Fibroblast of gingiva (primary cell): Measurements from ENCODE around the gene UTP14C.
"Not testable (repeated sequence)": the region's sequence is repeated elsewhere in the genome, so short reads cannot be mapped to it uniquely, and the experiment has no call there.

Experiments used
- DNase-seq: peaks from one replicate; pipeline ENCODE4 v3.0.0-alpha.2; 2011; ENCODE audit warnings: low read depth

The UTP14C gene, protein sequence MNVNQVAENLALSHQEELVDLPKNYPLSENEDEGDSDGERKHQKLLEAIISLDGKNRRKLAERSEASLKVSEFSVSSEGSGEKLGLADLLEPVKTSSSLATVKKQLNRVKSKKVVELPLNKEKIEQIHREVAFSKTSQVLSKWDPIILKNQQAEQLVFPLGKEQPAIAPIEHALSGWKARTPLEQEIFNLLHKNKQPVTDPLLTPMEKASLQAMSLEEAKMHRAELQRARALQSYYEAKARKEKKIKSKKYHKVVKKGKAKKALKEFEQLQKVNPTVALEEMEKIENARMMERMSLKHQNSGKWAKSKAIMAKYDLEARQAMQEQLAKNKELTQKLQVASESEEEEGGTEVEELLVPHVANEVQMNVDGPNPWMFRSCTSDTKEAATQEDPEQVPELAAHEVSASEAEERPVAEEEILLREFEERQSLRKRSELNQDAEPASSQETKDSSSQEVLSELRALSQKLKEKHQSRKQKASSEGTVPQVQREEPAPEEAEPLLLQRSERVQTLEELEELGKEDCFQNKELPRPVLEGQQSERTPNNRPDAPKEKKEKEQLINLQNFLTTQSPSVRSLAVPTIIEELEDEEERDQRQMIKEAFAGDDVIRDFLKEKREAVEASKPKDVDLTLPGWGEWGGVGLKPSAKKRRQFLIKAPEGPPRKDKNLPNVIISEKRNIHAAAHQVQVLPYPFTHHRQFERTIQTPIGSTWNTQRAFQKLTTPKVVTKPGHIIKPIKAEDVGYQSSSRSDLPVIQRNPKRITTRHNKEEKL

DNA sequence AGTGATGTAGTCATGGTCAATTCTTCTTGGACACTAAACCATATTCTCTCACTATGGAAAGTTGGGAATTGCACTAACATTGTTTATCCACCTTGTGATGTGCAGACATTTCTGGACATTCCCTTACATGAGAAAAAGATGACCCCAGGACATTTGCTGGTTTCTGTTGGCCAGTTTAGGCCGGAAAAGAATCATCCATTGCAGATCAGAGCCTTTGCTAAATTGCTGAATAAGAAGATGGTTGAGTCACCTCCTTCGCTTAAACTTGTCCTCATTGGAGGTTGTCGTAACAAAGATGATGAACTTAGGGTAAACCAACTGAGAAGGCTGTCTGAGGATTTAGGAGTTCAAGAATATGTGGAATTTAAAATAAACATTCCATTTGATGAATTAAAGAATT, at the start of gene UTP14C:
Gene UTP14C, plus strand, starts transcription at position 211 of the 400 bp plus-strand sequence. CDS start 4,114 bp downstream, outside the sequence.
- no peak for DNase-seq

DNA sequence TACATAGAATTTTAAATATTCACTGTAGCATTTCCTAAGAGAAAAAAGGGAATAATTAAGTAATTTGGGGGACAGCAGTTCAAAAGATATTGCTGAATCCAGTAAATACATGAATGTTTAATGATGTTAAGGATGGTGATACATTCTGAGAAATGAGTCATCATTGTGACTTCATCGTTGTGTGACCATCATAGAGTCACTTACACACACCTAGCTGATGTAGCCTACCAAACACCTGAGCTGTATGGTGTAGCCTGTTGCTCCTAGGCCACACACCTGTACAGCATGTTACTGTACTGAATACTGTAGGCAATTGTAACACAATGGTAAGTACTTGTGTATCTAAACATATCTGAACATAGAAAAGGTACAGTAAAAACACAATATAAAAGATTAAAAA, 48.1 kb upstream of the UTP14C start:
- no peak for DNase-seq

DNA sequence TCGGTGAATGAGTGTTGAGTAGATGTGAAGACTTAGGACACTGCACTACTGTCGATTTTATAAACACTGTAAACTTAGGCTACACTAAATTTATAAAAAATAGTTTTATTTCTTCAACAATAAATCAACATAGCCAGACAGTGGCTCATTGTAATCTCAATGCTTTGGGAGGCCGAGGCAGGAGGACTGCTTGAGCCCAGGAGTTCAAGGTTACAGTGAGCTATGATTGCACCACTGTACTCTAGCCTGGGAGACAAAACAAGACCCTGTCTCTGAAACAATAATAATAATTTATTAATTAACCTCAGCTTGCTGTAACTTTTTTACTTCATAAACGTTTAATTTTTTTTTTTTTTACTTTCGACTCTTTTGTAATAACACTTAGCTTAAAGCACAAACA, 47.6 kb upstream of the UTP14C start:
- DNase-seq = no peak

DNA sequence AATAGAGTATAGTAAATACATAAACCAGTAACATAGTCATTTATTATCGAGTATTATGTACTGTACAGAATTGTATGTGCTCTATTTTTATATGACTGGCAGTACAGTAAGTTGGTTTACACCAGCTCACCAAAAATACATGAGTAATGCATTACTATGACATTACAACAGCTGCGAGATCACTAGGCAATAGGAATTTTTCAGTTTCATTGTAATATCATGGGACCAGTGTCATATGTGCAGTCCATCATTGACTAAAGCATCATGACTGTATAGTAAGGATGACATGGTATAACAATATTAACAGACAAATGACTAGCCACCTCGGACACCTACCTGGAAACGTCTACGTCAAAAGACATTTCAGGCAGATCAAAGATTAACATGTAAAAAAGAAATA, 46.9 kb upstream of the UTP14C start:
- DNase-seq = no peak

DNA sequence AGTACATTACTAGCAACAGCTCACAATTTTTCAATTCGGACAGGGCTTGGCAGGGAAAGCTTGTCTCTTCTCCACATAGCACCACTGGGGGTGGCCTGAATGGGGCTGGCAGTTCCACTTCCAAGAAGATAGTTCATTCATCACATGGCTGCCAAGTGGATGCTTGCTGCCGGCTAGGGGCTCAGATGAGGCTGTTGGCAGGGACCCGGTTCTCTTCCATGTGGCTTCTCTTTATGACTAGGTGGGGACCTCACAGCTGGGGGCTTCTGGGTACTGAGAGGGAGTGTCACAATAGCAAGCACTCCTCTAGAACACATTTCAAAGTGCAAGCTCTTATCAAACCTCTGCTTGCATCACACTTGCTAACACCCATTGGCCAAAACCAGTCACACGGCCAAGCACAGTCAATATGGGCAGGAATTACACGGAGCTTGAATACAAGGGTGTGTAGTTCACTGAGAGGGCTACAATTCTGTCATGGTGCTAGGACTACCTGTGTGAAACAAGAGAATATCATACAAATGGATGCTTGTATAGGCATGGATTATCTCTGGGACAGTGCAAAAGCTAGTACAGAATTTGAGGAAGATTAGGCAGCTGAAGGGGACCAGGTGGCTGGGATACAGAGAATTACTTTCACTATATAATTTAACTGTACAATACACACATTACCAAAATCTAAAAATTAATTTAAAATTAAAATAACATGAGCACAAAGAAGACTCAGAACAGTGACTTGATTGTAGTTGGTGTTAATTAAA, 45.5 kb upstream of the UTP14C start:
- DNase-seq = no peak

DNA sequence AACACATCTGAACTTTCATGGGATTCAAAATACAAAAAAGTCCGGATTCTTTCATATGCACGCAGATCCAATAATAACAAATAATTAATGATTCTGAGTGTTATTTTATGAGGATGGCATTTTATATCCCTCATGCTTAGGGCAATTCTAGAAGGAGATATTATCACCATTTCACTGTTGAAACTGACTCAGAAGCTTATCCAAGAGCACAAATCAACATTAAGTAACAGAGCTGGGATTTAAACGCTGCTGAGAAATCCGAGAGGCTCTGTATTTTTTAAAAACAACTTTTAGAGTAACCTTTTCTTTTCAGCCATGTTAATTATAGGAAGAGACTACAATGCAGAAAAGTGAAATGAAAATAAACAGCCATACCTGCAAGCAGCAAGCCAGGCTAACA, 43.6 kb upstream of the UTP14C start:
- no peak for DNase-seq

DNA sequence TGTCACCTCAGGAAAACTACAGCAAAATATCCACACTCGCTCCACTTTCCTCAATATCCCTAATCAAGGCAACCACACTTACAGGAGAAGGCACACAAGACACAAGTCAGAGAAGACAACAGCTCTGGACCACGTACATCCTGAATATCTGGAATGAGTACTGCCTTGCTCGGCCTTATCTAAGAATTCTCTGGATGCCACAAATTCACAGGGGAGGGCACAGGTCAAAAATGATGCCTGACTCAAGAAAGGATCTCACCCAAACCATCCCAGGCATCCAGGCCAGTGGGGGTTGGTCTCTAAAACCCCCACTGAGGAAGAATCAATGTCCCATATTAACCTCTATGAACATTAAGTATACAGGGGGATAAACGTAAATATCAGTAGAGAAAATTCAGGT, 43.1 kb upstream of the UTP14C start:
- DNase-seq = no peak

DNA sequence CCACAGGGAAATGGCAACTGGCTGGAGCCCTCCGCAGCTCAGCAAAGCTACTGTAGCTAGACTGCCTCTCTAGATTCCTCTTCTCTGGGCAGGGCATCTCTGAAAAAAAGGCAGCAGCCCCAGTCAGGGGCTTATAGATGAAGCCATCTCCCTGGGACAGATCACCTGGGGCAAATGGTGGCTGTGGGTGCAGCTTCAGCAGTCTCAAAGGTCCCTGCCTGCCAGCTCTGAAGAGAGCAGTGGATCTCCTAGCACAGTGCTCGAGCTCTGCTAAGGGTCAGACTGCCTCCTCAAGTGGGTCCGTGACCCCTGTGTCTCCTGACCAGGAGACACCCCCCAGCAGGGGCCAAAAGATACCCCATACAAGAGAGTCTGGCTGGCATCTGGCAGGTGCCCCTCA, 41.2 kb upstream of the UTP14C start:
- not testable (repeated sequence) for DNase-seq

DNA sequence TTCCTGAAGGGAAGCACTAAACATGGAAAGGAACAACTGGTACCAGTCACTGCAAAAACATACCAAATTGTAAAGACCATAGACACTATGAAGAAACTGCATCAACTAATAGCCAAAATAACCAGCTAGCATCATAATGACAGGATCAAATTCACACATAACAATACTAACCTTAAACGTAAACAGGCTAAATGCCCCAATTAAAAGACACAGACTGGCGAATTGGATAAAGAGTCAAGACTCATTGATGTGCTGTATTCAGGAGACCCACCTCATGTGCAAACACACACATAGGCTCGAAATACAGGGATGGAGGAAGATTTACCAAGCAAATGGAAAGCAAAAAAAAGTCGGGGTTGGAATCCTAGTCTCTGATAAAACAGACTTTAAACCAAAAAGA, 39.6 kb upstream of the UTP14C start:
- DNase-seq = not testable (repeated sequence)

DNA sequence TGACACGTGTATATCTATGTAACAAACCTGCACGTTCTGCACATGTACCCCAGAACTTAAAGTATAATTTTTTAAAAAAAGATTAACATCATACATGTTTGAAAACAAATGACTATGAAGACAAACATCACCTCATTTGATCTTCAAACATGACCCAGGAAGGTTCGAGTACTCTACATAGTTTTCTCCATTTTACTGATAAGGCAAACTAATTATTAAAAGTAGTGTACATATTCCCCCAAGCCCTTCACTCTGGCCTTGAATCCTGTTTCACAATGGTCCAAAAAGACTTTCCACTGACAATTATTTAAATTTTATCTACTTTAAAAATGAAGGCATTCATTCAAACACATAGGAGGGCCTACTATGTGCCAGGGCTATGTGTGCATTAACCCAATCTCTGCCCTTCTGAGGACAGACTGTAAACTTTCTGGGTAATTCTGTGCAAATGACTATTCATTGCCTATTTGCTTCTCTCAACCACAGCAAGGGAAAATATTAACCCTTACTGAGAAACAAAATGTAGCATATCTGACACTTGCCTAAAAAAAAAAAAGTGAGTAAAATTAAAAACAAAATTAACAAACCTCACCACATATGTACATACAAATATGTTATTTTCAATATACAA, 35.4 kb upstream of the UTP14C start:
- DNase-seq = no peak

DNA sequence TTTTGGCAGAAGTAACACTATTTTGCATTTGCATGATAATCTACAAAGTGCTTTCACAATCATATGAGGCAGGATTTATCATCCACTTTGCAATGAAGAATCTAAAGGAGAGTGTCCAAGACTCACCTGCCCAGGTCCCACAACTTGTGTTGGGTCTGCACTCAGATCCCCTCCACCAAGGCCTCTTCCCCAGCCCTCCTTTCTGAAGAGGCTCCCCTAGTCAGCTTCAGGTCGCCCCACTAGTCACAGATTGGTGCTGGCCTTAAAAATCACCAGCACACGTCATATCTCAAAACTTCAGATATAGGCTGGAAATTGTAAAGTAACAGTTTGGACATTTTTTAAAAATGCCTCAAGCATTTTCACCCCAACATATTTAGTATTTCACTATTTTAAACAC, 30.8 kb upstream of the UTP14C start:
- no peak for DNase-seq

DNA sequence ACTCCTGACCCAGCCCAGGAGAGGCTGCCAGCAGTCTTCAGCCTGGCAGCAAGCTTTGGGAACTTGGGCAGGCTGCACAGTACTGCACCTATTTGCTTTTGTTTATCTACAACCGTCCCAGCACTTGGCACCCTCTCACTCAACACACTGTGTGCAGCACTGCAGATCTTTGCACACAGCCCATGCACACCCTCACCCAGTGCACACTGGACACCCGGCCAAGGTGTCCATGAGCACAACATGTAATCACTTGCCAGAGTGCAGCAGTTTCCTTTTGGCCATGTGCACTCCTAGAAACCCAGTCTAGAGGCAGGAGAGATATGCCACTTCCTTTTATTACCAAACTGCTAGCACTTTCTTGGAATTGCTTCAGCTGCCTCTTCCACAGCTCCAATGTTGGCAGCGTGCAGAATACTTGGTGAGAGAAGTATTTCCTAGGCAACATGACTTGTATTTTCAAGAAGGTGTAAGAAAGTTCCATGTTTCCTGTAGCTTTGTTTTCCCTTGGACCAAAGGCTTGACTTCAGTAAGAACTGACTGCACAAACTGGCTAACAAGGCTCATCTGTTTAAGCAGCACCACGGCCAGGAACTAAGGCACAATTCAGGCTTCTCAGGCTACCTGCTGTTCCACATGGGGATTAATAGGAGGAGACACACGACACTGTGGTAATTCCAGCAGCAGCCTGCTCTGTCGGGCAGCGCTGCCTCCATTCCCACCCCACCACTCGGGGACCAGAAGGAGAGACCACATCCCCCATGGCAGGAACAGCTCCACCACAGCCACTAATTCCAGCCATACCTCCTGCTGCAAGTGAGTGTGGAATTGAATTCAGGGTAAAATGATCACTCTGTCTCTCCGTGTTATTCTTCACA, 28.6 kb upstream of the UTP14C start:
- peak; percentile 24 for DNase-seq

DNA sequence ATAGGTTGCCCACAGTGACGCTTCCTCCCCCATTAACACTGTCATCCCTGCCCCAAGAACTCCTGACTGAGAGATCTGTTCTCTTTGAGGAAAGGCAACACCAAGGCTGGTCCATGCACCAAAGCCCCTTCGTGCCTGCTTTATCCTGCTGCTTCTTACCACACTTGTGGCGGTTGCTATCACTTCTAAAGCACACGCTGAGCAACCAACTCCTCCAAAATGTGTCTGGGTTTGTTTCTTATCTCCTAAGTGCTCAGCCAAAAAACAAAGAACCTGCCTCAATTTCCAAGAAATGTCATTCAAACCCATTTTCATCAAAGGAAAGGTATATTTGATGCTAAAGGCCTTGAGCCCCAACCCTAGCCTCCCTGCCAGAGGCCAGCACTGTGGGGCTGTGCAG, 27.9 kb upstream of the UTP14C start:
- DNase-seq = no peak

DNA sequence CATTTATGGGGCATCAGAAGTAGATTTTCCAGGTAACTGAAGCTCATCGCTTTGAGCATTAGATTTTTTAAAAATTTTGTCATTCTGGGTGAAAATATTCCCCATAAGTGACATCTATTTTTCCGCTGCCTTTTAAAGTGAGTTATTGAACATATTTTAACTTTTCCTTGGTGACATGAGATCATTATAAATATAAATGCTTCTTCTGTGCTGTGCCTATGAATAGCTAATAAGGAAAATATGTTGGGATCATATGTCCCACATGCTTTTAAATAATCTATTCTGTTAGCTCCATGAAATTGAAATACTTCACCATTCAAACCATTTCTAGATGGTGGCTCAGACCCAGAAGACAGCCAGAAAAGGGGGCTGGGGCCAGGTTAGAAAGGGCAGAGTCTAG, 27.3 kb upstream of the UTP14C start:
- DNase-seq = no peak

DNA sequence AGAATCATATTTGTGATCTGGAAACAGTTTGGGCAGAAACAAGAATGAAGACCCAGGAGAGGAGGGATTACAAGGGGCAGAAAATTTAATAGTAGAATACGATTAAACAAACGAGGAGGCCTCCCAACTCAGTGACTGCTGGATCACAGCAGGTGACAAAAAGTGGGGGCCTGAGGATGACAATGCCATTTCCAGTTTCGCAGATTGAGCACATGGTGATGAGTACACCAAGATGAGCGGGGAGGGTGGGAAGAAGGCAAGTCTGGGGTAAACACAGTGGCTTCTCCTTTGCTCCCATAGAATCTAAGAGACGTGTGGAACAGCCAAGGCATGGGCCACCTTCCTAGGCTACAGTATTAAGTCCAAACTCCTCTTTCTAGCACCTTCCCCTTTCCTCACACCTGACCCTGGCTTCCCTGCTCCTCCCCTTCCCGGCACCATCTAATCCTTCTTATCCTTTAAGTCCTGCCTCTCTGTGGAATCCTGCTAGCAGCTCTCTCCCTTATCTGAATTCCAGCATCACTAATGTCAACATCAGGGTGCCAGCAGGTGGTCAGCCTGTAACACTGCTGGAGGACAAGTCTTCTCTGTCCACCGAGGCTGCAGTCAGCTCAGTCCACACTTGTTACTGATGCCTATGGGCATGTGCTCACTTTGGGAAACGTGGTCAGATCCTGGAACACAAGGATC, 26.7 kb upstream of the UTP14C start:
- DNase-seq = no peak

DNA sequence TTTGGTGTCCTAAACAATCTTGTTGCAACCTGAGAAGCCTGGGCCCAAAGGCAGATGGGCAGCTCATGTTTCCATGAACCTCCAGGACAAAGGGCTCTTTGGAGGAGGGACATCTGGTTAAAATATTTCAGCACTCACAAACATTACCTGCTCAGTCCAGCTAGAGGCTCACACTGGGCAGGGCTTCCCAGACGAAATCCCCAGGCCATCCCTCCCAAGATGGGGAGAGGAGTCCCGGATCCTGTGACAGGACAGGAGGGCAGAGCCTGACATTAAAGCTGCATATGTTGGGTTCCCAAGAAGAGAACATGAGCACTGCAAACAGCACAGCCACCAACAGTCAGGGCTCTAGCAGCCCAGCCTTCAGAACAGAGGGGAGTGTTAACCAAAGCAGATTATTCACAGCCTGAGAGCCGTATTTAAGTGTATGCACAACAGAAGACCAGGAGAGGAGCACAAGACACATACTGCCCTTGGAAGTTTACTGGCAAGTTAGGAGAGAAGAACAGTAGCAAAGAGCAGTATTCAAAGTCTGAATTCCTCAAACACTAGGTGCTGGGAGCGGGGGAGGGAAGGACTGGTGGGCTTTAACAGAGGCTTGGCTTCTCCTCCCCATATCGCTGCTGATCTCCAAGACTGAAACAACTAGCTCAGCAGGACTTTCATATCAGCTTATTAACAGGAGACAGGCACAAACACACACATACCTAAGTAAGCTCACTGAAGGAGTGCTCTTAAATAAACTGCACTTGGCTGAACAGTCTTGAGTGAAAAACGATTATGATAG, 25.6 kb upstream of the UTP14C start:
- no peak for DNase-seq

DNA sequence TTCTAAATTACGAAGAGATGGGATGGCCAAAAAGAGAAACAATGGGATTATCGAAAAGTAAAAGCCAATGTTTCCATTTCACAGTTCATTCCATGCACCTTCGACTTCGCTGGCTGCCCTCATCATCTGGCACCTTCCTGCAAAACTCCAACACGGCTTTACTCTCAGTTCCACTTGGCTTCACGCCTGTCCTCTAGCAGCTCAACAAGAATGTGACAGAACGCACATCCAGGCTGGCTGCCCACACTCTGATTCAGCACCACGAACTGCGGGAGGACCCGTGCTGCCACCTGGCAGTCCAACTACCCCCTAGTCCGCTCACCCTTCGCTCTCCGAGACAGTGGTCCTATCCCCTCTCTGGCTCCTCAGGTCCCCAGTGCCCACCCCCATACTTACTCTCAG, 25.0 kb upstream of the UTP14C start:
- DNase-seq = no peak

DNA sequence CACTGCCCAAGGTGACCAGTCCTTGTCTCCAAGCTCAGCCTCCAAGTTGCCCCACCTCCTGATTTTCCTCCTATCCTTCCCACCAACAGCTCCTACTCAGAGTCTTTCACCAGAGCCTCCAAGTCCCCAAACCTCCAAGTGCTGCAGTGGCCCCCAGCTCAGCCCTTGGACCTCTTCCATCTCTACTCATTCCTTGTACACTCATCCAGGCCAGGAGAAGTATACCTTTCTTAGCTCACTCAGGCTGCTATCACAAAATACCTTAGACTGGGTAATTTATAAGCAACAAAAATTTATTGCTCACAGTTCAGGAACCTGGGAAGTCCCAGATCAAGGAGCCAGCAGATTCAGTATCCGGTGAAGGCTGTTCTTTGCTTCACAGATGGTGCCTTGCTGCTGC, 24.6 kb upstream of the UTP14C start:
- no peak for DNase-seq

DNA sequence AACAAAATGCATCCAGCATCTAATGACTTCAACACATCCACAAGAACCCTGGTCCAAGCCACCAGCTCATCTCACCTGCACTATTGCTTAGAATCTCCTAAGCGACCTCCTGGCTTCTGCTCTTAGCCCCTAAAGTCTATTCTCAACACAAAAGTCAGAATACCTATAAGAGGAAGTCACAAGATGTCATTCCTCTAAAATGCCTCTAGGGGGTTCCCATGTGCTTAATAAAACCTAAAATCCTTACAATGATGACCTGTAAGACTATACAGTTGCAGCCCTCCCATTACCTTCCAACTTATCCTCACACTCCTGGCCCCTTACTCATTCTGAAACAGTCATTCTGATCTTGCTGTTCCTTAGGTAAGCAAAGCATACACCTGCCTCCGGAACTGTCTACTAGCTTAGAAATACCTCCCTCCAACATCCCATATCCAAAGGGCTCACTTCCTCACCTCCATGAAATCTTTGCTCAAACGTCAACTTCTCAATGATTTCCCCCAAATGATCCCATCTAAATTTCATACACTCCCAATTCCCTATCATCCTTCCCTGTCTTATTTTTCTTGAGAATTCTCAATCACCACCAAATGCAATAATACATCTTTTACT, 23.3 kb upstream of the UTP14C start:
- peak; percentile 33 for DNase-seq
